ENCODE measurements around the gene TMEM190.

The TMEM190 gene

DNA sequence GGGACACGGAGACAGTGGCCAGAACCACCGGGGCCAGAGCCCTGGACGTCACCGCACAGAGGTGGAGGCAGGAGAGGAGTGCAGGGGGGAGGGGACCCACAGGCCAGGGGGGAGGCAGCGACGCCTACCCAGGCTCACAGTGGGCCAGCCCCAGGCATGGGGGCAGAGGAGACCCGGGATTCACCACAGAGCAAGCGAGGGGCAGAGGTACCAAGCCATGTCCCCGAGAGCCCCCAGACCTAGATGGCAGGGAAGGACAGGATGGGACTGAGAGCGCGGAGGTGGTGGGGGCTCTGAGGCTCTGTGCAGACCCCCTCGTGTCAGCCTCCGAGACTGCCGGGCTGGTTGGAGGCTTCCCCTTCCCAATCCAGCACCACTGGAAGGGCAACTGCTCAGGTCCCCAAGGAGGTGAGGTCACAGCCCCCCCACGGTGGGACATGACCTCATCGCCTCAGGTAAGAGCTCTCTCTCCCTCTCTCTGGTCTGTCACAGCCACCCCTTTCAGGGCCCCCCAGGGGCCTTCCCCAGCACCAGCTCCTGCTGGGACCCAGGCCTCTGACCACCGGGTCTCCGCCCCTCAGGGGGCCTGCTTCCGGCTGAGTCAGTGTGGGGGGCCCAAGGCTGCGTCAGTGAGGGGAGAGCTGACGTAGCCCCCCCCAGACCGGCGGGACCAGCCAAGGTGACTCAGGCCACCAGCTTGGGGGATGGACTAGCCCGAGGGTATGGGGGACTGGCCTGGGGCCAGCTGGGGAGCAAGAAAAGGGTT lies 4.1 kb upstream of the TMEM190 start:
- DNase-seq, result no peak

DNA sequence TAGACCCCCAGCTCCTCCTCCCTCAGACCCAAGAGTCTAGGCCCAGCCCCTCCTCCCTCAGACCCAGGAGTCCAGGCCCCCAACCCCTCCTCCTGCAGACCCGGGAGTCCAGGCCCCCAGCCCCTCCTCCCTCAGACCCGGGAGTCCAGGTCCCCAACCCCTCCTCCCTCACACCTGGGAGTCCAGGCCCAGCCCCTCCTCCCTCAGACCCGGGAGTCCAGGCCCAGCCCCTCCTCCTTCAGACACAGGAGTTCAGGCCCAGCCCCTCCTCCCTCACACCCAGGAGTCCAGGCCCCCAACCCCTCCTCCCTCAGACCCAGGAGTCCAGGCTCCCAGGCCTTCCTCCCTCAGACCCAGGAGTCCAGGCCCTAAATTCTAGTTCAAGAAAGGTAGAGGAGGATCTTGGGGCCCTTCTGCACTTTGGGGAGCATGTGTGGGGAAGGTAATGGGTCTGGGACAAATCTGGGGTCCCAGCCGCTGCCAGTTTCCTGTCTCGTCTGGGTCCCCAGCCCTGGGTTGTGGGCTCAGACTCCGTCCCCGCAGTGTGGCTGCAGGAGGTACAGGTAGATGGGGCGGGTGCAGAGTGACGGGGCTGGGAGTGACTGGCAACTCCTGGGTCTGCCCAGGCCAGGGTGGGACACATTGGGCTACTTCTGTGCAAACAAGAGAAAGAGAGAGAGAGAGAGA lies 3.2 kb upstream of the TMEM190 start:
- DNase-seq, result no peak

DNA sequence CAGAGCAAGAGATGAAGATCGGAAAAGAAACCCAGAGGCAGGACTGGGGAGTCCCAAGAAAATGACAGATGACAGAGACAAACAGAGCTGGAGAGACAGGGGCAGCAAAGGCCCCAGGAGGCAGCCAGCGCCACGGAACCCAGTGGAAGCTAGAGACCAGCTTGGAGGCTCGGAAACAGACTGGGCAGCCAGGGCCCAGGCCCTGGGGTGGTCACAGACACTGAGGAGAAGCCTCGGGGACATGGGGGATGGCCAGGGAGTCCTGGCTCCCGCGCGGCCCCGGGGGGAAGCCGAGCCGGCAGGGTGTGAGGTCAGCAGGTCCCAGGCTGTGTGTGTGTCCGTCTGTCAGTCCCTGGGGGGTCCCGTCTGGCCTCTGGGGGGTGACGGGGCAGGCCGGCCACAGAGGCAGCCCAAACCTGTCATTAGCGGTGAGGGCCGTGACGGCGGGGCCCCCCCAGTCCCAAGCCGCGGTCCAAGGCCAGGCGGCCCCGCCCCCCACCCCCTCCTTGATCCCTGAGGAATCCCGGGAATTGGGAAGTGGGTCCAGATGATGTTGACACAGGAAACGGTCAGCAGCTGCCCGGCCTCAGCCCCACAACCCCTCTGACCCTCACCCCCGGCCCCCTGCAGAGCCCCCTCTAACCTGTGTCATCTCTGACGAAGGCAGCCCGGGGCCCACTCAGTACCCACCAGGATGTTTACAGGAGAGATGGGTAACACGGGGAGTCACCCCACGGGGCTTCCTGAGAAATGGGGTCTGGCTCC lies 2.5 kb upstream of the TMEM190 start:
- DNase-seq, result no peak

DNA sequence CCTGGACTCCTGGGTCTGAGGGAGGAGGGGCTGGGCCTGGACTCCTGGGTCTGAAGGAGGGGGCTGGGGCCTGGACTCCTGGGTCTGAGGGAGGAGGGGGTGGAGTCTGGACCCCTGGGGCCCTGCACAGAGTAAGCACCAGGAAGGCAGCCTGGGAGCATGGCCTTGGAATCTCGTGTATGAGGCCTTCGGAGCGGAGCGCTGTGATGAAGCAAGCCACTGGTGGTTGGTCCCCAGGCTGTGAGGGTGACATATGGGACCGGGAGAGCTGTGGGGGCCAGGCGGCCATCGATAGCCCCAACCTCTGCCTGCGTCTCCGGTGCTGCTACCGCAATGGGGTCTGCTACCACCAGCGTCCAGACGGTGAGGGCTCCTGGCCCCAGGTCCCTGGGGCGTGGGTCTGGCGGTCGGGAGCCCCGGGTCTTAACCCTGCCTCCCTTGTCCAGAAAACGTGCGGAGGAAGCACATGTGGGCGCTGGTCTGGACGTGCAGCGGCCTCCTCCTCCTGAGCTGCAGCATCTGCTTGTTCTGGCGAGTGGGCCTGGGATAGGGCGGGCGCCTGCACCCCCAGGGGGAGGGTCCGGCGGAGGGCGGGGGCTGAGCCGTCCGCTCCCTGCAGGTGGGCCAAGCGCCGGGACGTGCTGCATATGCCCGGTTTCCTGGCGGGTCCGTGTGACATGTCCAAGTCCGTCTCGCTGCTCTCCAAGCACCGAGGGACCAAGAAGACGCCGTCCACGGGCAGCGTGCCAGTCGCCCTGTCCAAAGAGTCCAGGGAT lies 918 bp downstream of the TMEM190 start:
- no peak for DNase-seq

DNA sequence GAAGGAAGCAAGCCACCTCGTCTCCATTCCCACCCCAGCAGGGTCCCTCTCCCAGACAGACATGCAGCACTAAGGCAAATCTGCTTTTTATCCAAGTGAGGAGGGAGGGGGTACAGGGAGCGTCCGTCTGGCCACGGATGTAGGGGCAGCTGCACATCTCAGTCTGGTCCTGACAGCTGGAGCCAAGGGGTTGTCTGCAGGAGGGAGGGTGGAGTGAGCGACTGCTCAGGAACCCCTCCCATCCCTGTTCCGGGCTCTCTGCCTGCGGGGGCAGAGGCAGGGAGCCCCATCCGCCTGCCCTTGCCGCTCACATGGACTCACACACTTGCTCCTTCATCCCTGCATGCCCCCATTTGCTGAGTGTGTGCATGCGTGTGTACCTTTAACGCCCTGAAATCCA lies 2.5 kb downstream of the TMEM190 start:
- DNase-seq, result no peak

- DNase-seq, result no peak
Observed at GRCh38 chr19:55382013-55382412, 5.4 kb downstream of the TMEM190 start.

DNA sequence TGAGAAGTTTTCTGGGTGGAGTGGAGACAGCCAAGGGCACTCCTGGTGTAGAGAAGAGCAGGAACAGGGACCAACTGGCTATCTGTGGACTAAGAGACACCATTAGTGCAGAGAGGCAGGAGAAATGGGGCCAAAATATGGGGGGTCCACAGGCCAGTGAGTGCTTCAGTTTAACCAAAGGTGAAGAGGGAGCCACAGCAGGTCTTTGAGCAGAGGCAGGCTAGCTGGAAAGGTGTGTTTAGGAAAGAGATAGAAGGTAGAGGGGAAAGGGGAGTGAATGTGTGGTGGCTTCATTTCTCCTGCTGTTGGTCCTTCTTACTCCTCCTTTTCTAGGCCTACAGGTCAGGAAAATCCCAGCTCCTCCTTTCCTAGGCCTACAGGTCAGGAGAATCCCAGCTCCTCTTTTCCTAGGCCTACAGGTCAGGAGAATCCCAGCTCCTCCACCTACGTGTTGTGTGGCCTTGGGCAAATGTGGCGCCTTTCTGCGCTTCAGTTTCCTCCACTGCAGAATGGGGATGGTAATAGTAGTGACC lies 6.0 kb downstream of the TMEM190 start:
- no peak for DNase-seq

- DNase-seq, result peak; percentile 74
Observed at GRCh38 chr19:55383279-55384130, 6.9 kb downstream of the TMEM190 start.

DNA sequence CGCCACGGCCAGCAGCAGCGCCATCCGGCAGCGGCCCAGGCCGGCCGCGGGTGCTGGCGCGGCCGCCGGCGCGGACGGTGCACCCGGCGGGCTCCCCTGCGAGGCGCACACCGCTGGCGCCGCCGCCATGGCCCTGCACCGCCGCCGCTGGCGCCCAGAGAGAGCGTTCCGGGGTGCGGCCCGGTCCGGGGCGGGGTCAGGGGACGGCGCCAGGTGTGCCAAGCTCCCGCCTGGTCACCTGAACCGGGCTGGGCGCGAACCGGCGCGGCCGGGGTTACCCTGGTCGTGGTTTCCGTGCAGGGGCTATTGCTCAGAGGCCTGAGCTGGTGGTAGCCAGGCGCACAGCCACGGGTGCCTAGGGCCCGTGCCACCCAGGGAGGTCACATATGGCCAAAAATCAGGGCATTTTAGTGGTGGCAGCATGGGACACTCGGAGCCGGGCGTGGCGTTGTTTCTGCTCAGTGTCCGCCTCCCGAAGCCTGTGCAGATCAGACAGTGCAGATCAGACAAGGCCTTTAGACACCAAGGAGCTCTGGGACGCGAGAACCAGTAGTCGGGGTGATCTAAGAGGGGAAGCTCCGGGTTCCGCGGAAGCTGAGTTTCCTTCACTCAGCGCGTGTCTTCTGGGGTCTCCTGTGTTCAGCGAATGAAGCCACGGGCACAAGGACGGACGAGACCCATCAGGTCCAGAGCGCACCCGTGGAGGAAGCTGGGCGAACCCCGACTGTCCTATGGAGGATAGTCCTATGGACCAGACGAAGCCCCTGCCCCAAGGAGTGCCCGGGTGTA lies 7.7 kb downstream of the TMEM190 start, which contains the start of gene TMEM238:
TMEM238 (minus strand) TSS at position 162 of the 789 bp plus-strand sequence; CDS start at position 129, 33 bp downstream.
- peak; percentile 36 for DNase-seq

DNA sequence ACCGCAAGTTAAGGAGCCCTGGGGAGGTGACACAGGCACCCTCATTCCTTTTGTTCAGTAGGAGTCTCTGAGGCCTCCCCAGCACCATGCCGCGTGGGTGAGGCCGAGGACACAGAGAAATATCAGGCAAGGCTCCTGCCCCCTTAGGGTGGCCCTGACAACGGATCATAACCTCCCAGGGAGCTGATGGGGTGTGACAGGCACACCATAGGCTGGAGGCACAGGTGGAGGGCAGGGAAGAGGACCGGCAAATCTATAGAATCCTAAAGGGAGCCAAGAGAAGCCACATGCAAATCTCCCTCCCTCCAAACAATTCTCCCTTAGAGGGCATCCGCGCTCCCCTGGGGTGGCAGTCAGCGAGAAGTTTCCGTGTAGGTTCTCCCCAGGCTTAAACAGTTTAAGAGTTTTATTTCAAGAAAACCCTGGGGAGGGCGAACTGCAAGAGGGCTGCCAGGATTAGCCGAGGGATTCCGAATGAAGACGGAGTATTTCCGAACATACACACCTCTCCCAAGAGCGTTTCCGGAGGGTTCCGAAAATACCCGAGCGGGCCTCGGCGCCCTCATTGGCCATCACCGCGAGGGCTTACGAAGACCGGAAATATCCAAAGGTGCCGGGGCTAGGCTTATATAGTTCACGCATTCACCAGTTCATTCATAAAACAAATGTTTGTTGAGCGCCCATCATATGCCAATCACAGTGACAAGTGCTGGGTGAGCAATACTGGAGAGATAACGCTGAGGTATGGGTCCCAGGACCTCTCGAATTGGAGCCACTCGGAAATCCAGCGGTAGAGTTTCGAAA lies 8.5 kb downstream of the TMEM190 start:
- DNase-seq, result peak; percentile 97

DNA sequence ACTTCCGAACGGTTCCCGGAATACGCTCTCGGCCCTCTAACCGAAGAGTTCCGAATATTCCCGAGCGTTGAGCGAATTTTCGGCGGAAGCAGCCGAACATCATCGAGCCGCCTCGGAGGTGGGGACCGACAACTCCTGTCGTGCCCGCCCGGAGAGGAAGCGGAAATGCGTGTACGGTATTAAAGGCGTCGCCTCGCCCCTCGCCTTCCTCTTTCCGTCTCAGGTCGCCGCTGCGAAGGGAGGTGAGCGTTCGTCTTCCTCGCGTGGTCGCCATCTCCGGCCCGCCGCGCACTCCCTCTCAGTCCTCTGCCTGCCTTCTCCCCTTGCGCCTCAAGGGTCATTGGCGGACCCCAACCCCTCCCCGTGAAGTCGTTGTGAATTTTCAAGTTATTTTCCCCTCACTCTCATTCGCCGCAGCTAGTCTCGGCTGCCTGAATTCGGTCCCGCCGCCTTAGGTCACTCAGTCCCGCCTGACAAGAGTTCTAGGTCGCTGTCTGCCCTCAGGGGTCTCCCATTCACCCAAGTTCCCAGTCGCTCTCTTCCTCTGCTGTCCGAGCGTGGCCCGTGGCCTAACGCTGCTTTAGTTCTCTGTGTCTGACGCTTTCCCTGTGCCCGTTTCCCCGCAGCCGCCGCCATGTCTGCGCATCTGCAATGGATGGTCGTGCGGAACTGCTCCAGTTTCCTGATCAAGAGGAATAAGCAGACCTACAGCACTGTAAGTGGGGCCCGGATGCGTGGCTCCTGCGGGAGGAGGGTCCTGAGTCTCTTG lies 9.3 kb downstream of the TMEM190 start, which contains the start of gene RPL28:
RPL28 (plus strand) TSS at position 209 of the 769 bp plus-strand sequence; CDS start at position 635, 426 bp downstream.
- DNase-seq, result peak; percentile 100

GRCh38 chr19:55386493-55386971 lies 9.9 kb downstream of the TMEM190 start:
- DNase-seq, result no peak

DNA sequence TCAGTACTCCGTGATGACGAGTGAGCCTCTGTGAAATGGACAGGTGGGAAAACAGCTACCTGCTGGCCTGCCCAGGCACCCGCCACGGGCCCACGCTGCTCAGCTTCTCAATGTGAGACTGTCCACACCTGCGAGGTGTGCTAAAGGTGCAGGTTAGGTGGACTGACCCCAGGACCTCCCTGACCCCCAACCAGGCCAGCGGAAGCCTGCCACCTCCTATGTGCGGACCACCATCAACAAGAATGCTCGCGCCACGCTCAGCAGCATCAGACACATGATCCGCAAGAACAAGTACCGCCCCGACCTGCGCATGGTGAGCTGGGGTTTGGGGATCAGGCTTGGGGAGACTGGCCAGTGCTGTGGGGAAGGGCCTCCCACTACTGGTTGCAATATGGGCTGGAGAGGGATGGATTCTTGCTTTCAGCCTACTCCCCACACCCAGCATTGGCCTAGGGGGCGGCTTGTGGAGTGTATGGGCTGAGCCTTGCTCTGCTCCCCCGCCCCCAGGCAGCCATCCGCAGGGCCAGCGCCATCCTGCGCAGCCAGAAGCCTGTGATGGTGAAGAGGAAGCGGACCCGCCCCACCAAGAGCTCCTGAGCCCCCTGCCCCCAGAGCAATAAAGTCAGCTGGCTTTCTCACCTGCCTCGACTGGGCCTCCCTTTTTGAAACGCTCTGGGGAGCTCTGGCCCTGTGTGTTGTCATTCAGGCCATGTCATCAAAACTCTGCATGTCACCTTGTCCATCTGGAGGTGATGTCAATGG lies 11.3 kb downstream of the TMEM190 start:
- DNase-seq, result no peak

GRCh38 chr19:55389386-55390317 lies 13.0 kb downstream of the TMEM190 start:
- DNase-seq, result no peak

DNA sequence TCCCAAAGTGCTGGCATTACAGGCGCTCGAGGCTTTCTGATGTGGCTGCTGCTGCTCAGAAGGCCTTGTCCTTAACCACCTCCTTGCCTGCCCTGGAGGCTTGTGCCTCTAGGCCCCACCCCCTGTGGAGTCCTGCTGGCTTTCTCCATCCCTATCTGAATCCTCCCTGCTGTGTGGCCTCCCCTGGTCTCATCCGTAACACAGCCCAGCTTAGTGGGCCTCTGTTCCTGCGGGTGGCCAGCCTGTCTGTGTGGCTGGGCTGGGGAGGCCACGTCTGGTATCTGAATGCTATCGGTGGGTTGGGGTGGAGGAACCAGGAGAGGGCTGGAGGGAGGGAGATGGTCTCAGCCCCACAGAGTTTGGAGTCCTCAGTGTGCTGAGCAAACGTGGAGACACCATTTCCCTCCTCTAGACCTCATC lies 13.8 kb downstream of the TMEM190 start:
- no peak for DNase-seq

GRCh38 chr19:55391191-55391670 lies 14.6 kb downstream of the TMEM190 start:
- DNase-seq, result no peak

Measured in suppressor macrophage treated with lipopolysaccharide for 4 hours (primary cell).